ENCODE measurements around the gene KRTAP5-8.
"Not testable (repeated sequence)": the region's sequence is repeated elsewhere in the genome, so short reads cannot be mapped to it uniquely, and the experiment has no call there.

KRTAP5-8 gene
- 0 reads per million in 2 experiments for total RNA-seq

- DNase-seq (ENCODE audit: low read depth) = not testable (repeated sequence)
These were observed at the start of gene KRTAP5-8 for GRCh38 chr11:71537977-71538665. TSS of gene KRTAP5-8 (plus strand) at chr11:71538025. CDS start at chr11:71538056, 31 bp downstream.

GRCh38 chr11:71488681-71489270, 49.0 kb upstream of the KRTAP5-8 start:
- no peak for DNase-seq (ENCODE audit: low read depth)

GRCh38 chr11:71489311-71490043, 48.3 kb upstream of the KRTAP5-8 start:
- DNase-seq (ENCODE audit: low read depth) = no peak

- DNase-seq (ENCODE audit: low read depth) = no peak
These were observed 47.6 kb upstream of the KRTAP5-8 start for GRCh38 chr11:71490044-71490730.

- DNase-seq (ENCODE audit: low read depth) = no peak
These were observed 47.0 kb upstream of the KRTAP5-8 start for GRCh38 chr11:71490731-71491390.

GRCh38 chr11:71491531-71491930, 46.3 kb upstream of the KRTAP5-8 start:
- no peak for DNase-seq (ENCODE audit: low read depth)

- DNase-seq (ENCODE audit: low read depth) = no peak
These were observed 45.9 kb upstream of the KRTAP5-8 start for GRCh38 chr11:71491940-71492339.

GRCh38 chr11:71495286-71496230, 42.3 kb upstream of the KRTAP5-8 start:
- no peak for DNase-seq (ENCODE audit: low read depth)

- DNase-seq (ENCODE audit: low read depth) = no peak
These were observed 41.4 kb upstream of the KRTAP5-8 start for GRCh38 chr11:71496421-71496820.

GRCh38 chr11:71498091-71498490, 39.7 kb upstream of the KRTAP5-8 start:
- no peak for DNase-seq (ENCODE audit: low read depth)

- no peak for DNase-seq (ENCODE audit: low read depth)
These were observed 38.7 kb upstream of the KRTAP5-8 start for GRCh38 chr11:71499125-71499524.

GRCh38 chr11:71499546-71499945, 38.3 kb upstream of the KRTAP5-8 start:
- DNase-seq (ENCODE audit: low read depth) = no peak

- DNase-seq (ENCODE audit: low read depth) = no peak
These were observed 37.2 kb upstream of the KRTAP5-8 start for GRCh38 chr11:71500601-71501021.

GRCh38 chr11:71501071-71501985, 36.5 kb upstream of the KRTAP5-8 start:
- DNase-seq (ENCODE audit: low read depth) = no peak

GRCh38 chr11:71502026-71502425, 35.8 kb upstream of the KRTAP5-8 start:
- no peak for DNase-seq (ENCODE audit: low read depth)

- DNase-seq (ENCODE audit: low read depth) = no peak
These were observed 34.9 kb upstream of the KRTAP5-8 start for GRCh38 chr11:71502871-71503435.

- no peak for DNase-seq (ENCODE audit: low read depth)
These were observed 33.3 kb upstream of the KRTAP5-8 start for GRCh38 chr11:71504531-71504930.

- no peak for DNase-seq (ENCODE audit: low read depth)
These were observed 32.8 kb upstream of the KRTAP5-8 start for GRCh38 chr11:71505001-71505400.

GRCh38 chr11:71505781-71506180, 32.0 kb upstream of the KRTAP5-8 start:
- no peak for DNase-seq (ENCODE audit: low read depth)
